ENCODE results near the gene ARHGAP24. TPM values are rescaled to one million over a fixed set of nuclear protein-coding genes. Genes with fewer than 3 reads are reported as not detected.
"Not testable (repeated sequence)": the region's sequence is repeated elsewhere in the genome, so short reads cannot be mapped to it uniquely, and the experiment has no call there.

ARHGAP24 gene
- total RNA-seq, 2 donors from 2014 or later, result 26.9 to 47.2 TPM

DNA sequence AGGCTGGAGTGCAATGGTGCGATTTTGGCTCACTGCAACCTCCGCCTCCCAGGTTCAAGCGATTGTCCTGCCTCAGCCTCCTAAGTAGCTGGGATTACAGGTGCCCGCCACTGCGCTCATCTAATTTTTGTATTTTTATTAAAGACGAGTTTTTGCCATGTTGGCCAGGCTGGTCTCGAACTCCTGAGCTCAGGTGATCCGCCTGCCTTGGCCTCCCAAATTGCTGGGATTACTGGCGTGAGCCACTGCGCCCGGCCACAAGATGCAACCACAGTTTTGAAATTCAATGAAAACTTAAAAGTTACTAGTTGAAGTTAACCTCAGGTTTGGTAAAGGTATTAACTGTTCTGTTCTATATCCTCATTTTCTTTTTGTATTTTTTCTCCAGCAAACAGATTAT lies 427.7 kb downstream of the ARHGAP24 start:
- DNase-seq (ENCODE audit: low spot score); intact Hi-C loops (cut with DNase I): not testable (repeated sequence)

DNA sequence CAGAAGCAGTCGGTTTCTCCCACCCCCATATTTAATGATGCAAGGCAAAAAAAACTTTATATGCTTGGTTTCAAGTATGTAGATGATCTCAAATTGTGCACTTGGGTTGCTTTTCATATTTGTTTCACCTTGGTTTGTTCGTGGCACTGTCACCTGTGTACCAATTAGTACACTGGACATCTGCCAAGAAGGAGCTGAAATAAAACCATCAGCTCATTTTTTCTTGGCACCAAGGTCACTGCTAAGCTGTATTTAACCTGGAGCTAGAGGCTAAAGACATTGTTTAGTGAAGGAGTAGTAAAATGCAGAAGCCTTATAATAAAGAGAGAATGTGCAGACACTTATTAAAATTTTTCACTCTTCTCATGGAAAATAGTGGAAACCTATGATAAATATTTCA lies 430.8 kb downstream of the ARHGAP24 start:
- DNase-seq (ENCODE audit: low spot score), result no peak
- intact Hi-C loops (cut with DNase I), result no loop called here

GRCh38 chr4:85907001-85907400 lies 432.1 kb downstream of the ARHGAP24 start:
- intact Hi-C loops (cut with DNase I), result no loop called here
- DNase-seq (ENCODE audit: low spot score), result no peak

DNA sequence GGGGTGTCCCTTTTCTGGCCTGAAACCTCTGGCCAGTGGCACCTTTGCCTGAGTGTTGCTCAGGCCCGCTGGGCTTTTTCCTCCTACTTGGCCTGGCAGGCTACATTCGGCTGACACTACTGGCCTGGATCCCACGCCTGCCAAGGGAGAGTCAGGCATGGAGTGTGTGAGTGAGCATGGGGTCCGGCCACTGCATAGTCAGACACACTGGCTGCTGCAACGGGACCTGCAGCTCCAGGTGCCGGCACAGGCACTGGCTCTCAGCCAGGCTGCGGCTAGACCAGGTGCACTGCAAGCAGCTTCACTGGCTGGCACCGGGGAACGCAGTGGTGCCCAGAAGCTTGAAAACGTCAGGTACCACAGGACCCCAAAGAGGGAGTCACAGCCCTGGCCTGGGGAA lies 434.9 kb downstream of the ARHGAP24 start:
- intact Hi-C loops (cut with DNase I), result no loop called here
- no peak for DNase-seq (ENCODE audit: low spot score)

DNA sequence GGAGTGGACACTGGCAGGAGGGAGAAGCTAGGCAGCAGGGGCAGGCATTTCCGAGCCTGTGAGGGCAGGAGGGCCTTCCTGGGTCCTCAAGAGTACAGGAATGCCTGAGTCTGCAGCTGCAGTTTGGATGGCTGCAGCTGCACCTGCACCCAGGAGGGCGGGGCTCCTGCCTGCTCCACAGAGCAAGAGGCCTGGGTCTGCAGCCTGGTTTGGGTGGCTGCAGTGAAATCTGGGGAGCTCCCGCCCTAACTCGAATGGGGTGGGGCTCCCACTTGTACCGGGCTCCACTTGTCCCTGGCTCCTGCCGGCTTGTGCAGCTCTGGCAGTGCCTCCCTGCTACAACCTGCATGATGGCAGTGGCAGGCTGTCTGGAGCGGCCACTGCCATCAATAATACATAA lies 436.0 kb downstream of the ARHGAP24 start:
- no peak for DNase-seq (ENCODE audit: low spot score)
- intact Hi-C loops (cut with DNase I), result no loop called here

DNA sequence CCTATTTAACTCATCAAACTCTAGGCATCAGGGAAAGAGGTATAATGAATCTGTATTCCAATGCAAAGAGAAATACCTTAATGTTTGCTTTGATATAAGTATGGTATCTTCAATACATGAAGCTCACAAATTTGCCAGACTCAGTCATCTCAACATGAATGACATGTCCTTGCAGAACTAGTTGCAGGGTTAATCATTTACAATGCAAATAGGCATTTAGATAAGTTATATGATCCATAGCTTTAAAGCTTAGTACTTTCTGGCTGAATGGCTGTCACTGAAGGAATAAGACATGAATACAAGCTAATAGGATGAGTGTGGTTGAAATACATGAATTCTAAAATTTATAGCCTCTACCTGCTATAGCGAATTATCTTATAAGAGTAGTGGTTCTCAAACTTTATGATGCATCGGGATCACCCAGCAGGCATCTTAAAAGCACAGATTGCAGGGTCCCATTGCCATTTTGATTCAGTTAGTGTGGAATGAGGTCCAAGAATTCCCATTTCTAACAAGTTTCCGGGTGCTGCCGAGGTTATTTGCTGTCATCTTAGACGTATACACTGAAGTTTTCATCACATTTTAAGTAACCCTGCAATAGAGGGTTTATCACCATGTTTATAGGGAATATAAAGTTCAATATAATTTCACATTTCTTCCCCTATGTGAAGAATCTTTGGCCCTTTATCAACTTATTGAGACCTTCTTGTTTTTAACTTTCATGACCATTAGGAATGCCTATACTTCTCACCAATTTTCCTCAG lies 439.2 kb downstream of the ARHGAP24 start:
- intact Hi-C loops (cut with DNase I), result no loop called here
- DNase-seq (ENCODE audit: low spot score), result no peak

- intact Hi-C loops (cut with DNase I); DNase-seq (ENCODE audit: low spot score): not testable (repeated sequence)
These were observed 440.6 kb downstream of the ARHGAP24 start for GRCh38 chr4:85915570-85915969.

- DNase-seq (ENCODE audit: low spot score), result no peak
- intact Hi-C loops (cut with DNase I), result loop anchor here in 1 of 2 donors (2.0 kb wide), 1 partner anchor 17 kb away; no protein-coding TSS in a partner anchor
These were observed 444.4 kb downstream of the ARHGAP24 start for GRCh38 chr4:85919200-85919887.

DNA sequence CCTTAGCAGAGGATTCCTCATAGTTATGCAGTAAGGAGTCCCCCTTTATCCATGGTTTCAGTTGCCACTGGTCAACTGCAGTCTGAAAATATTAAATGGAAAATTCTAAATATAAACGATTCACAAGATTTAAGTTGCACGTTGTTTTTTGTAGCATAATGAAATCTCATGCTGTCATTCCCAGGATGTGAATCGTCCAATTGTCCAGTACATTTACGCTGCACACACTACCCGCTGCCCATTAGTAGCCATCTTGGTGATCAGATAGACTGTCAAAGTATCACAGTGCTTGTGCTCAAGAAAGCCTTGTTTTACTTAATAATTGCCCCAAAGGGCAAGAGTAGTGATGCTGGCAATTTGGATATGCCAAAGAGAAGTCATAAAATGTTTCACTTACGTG lies 450.1 kb downstream of the ARHGAP24 start:
- no peak for DNase-seq (ENCODE audit: low spot score)
- intact Hi-C loops (cut with DNase I), result no loop called here

GRCh38 chr4:85928775-85929591 lies 454.0 kb downstream of the ARHGAP24 start:
- intact Hi-C loops (cut with DNase I), result loop anchor here in 1 of 2 donors (1.0 kb wide), 1 partner anchor 17 kb away; no protein-coding TSS in a partner anchor
- no peak for DNase-seq (ENCODE audit: low spot score)

DNA sequence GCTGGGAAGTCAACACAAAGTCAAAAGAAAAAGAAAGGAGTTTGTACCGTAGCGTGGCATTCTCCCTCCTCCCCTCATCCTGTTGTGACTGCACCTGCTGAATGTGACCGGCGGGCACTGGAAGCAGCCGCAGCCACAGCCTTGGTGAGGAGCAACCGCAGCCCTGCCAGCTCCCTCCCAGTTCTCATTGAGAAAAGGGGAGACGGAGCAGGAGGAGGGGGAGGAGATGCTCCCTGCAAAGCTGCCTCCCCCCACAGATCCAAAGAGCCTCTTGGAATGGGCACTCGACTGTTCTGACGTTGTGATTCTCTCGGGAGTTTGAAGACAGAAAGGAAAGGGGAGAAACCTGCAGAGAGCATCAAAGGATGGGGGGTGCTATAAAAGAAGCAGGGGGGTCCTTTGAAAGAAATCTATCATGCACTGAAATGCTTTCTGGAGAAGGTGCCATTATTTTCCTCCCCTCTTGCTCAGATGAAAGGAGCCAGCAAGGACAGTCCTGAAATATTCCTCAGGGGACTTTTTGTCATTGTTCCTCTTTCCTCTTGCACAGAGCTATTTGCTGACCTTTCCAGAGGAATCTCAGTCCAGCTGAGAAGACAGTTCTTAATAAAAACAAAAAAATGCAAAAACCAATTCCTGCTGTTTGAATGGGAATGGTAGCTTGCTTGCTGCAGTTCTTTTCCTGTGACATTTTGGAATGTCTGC lies 455.2 kb downstream of the ARHGAP24 start:
- no peak for DNase-seq (ENCODE audit: low spot score)
- intact Hi-C loops (cut with DNase I), result no loop called here

GRCh38 chr4:85932500-85933290 lies 457.7 kb downstream of the ARHGAP24 start:
- intact Hi-C loops (cut with DNase I), result no loop called here
- no peak for DNase-seq (ENCODE audit: low spot score)

GRCh38 chr4:85933291-85933640 lies 458.3 kb downstream of the ARHGAP24 start:
- intact Hi-C loops (cut with DNase I), result no loop called here
- no peak for DNase-seq (ENCODE audit: low spot score)

GRCh38 chr4:85937507-85937906 lies 462.6 kb downstream of the ARHGAP24 start:
- no peak for DNase-seq (ENCODE audit: low spot score)
- intact Hi-C loops (cut with DNase I), result loop anchor here in 1 of 2 donors (2.0 kb wide), 1 partner anchor 19 kb away; no protein-coding TSS in a partner anchor

- intact Hi-C loops (cut with DNase I), result no loop called here
- no peak for DNase-seq (ENCODE audit: low spot score)
These were observed 463.1 kb downstream of the ARHGAP24 start for GRCh38 chr4:85938062-85938461.

- intact Hi-C loops (cut with DNase I), result no loop called here
- DNase-seq (ENCODE audit: low spot score), result no peak
These were observed 464.0 kb downstream of the ARHGAP24 start for GRCh38 chr4:85938902-85939301.

GRCh38 chr4:85939595-85939994 lies 464.6 kb downstream of the ARHGAP24 start:
- no peak for DNase-seq (ENCODE audit: low spot score)
- intact Hi-C loops (cut with DNase I), result no loop called here

GRCh38 chr4:85940151-85940550 lies 465.2 kb downstream of the ARHGAP24 start:
- intact Hi-C loops (cut with DNase I), result no loop called here
- DNase-seq (ENCODE audit: low spot score), result no peak

DNA sequence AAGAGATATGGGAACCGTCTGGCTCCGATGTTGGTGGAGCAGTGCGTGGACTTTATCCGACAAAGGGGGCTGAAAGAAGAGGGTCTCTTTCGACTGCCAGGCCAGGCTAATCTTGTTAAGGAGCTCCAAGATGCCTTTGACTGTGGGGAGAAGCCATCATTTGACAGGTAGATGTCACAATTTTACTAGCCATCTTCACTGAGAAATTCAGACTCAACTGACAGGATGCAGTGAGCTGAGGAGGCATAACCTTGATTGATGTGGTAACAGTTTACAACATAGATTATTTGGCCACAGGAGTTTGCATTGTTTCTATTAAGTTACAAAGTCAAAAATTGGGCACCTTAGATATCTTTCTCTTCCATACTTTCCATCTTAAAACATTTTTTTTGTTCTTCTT lies 467.2 kb downstream of the ARHGAP24 start:
- no peak for DNase-seq (ENCODE audit: low spot score)
- intact Hi-C loops (cut with DNase I), result no loop called here
